GM19372 (cell line): ENCODE measurements around the gene CD109.
A peak's percentile ranks its signal among the peaks of the same experiment; 100 is the strongest.

Experiments used
- ATAC-seq: cut with Tn5 transposase; IDR thresholded peaks from one replicate; pipeline ENCODE4 v1.9.1; 2021; ENCODE audit warnings: mild to moderate bottlenecking, low read depth, moderate library complexity; ENCODE audit not compliant: unreplicated experiment

The CD109 gene

GRCh38 chr6:73724389-73724788, 28.4 kb downstream of the CD109 start:
- no peak for ATAC-seq

GRCh38 chr6:73725192-73725591, 29.2 kb downstream of the CD109 start:
- ATAC-seq = peak; percentile 47

GRCh38 chr6:73727114-73727513, 31.1 kb downstream of the CD109 start:
- no peak for ATAC-seq

- ATAC-seq = peak; percentile 41
Measured at GRCh38 chr6:73728548-73729205, 32.7 kb downstream of the CD109 start.

- no peak for ATAC-seq
Measured at GRCh38 chr6:73731285-73731684, 35.3 kb downstream of the CD109 start.

- ATAC-seq = peak; percentile 79
Measured at GRCh38 chr6:73732845-73733675, 37.1 kb downstream of the CD109 start.

- ATAC-seq = no peak
Measured at GRCh38 chr6:73733791-73734190, 37.8 kb downstream of the CD109 start.

GRCh38 chr6:73734832-73735453, 38.9 kb downstream of the CD109 start:
- no peak for ATAC-seq

GRCh38 chr6:73738367-73739028, 42.5 kb downstream of the CD109 start:
- ATAC-seq = no peak

GRCh38 chr6:73739096-73739495, 43.1 kb downstream of the CD109 start:
- peak; percentile 64 for ATAC-seq

- ATAC-seq = no peak
Measured at GRCh38 chr6:73742433-73742832, 46.4 kb downstream of the CD109 start.

GRCh38 chr6:73743081-73743480, 47.1 kb downstream of the CD109 start:
- no peak for ATAC-seq

- no peak for ATAC-seq
Measured at GRCh38 chr6:73743556-73743955, 47.6 kb downstream of the CD109 start.

GRCh38 chr6:73746787-73747186, 50.8 kb downstream of the CD109 start:
- ATAC-seq = no peak

- peak; percentile 100 for ATAC-seq
Measured at GRCh38 chr6:73747289-73747688, 51.3 kb downstream of the CD109 start.

- no peak for ATAC-seq
Measured at GRCh38 chr6:73752943-73753342, 56.9 kb downstream of the CD109 start.

GRCh38 chr6:73766040-73766439, 70.0 kb downstream of the CD109 start:
- ATAC-seq = no peak

- ATAC-seq = no peak
Measured at GRCh38 chr6:73768558-73768957, 72.6 kb downstream of the CD109 start.

GRCh38 chr6:73769976-73770375, 74.0 kb downstream of the CD109 start:
- no peak for ATAC-seq

GRCh38 chr6:73774311-73774774, 78.3 kb downstream of the CD109 start:
- no peak for ATAC-seq

GRCh38 chr6:73779943-73780342, 83.9 kb downstream of the CD109 start:
- ATAC-seq = no peak
